ENCODE results near the gene SPATA6. TPM values are rescaled to one million over a fixed set of nuclear protein-coding genes. Genes with fewer than 3 reads are reported as not detected.

SPATA6 gene
- total RNA-seq, 1 donor from 2014 or later = 4.2 TPM

DNA sequence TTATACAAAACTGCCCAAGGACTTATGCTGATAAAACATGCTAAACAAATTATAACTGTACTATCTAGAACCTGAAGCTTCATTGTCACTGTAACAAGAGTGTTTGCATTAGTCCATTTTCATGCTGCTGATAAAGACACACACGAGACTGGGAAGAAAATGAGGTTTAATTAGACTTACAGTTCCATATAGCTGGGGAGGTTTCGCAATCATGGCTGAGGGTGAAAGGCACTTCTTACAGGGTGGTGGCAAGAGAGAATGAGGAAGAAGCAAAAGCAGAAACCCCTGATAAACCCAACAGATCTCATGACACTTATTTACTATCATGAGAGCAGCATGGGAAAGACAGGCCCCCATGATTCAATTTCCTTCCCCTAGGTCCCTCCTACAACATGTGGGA is 100.4 kb downstream of the SPATA6 start:
- DNase-seq (ENCODE audit: low spot score in 2 of 2) = no peak
- Histone ChIP-seq H3K36me3 (peaks cover 0 to 24% of the 10 kb centered on the region in 2 donors), H3K27me3 (no peaks in the 10 kb centered on the region), H3K9me3 (peaks cover 5 to 21% of the 10 kb centered on the region in 2 donors), H3K4me1 (no peaks in the 10 kb centered on the region), H3K27ac (no peak overlapping the region), H3K4me3 (no peak overlapping the region)
- no peak for TF ChIP-seq CTCF (IDR thresholded peaks at IDR 0.05)
- intact Hi-C loops (cut with DNase I) = no loop called here

DNA sequence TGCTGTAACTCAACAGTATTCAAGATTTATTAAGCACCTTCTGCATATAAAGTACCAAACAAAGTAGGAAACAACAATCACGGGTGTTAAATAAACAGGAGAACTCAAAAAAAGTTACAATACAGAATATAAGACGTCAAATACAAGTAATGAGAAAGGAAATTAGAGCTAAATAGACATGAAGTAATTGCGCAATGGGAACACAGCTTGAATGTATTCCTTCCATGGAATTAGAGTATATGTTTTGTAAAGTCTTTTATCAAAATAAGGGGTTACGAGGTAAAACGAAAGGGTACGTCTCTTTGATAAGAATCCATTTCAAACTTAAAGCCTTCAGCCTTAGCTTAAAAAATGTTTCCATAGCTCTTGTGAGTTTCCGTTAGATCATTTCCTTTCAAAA is 109.1 kb downstream of the SPATA6 start:
- intact Hi-C loops (cut with DNase I) = no loop called here
- H3K27me3 ChIP-seq = no peaks in the 10 kb centered on the region
- no peak for DNase-seq (ENCODE audit: low spot score in 2 of 2)
- H3K27ac ChIP-seq = no peak overlapping the region
- H3K4me3 ChIP-seq = no peak overlapping the region
- no peaks in the 10 kb centered on the region for H3K9me3 ChIP-seq
- H3K36me3 ChIP-seq = no peaks in the 10 kb centered on the region
- no peak for TF ChIP-seq CTCF (IDR thresholded peaks at IDR 0.05)
- no peaks in the 10 kb centered on the region for H3K4me1 ChIP-seq

DNA sequence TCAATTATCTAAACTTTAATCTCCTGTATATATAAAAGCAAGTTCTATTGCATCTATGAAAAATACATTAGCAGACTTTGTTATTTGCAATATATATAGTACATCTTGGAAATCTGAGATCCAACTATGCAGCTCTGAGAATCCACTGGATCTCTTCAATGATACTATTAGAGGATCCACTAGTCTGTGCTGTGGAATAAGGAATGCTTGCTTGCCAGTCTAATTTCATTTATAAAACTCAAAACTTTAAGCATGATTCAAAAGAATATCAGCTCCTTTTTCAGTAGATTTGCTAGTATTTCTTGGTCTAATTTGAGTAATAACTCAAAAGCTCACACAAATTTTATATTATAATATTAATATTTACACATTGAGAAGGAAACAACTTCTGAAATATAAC is 115.1 kb downstream of the SPATA6 start:
- Histone ChIP-seq H3K9me3 (no peaks in the 10 kb centered on the region), H3K4me3 (no peak overlapping the region), H3K27ac (no peak overlapping the region), H3K36me3 (no peaks in the 10 kb centered on the region), H3K4me1 (no peaks in the 10 kb centered on the region), H3K27me3 (no peaks in the 10 kb centered on the region)
- DNase-seq (ENCODE audit: low spot score in 2 of 2) = no peak
- intact Hi-C loops (cut with DNase I) = loop anchor here (5.0 kb wide), 1 partner anchor 140 kb away; no protein-coding TSS in a partner anchor
- TF ChIP-seq CTCF (IDR thresholded peaks at IDR 0.05) = peak in 1 of 3 experiments; percentile 18

- intact Hi-C loops (cut with DNase I) = no loop called here
- no peak for TF ChIP-seq CTCF (IDR thresholded peaks at IDR 0.05)
- Histone ChIP-seq H3K4me1 (no peaks in the 10 kb centered on the region), H3K27ac (no peak overlapping the region), H3K36me3 (peaks cover 0 to 8% of the 10 kb centered on the region in 2 donors), H3K9me3 (peaks cover 12 to 36% of the 10 kb centered on the region in 2 donors), H3K4me3 (no peak overlapping the region), H3K27me3 (no peaks in the 10 kb centered on the region)
- DNase-seq (ENCODE audit: low spot score in 2 of 2) = no peak
These were observed 127.6 kb downstream of the SPATA6 start for GRCh38 chr1:48344373-48344772.

- peaks cover 0 to 10% of the 10 kb centered on the region in 2 donors for H3K36me3 ChIP-seq
- DNase-seq (ENCODE audit: low spot score in 2 of 2) = no peak
- intact Hi-C loops (cut with DNase I) = no loop called here
- no peak overlapping the region for H3K4me3 ChIP-seq
- no peaks in the 10 kb centered on the region for H3K27me3 ChIP-seq
- no peak overlapping the region for H3K27ac ChIP-seq
- TF ChIP-seq CTCF (IDR thresholded peaks at IDR 0.05) = no peak
- peaks cover 12 to 26% of the 10 kb centered on the region in 2 donors for H3K9me3 ChIP-seq
- no peaks in the 10 kb centered on the region for H3K4me1 ChIP-seq
These were observed 130.8 kb downstream of the SPATA6 start for GRCh38 chr1:48341221-48341620.

DNA sequence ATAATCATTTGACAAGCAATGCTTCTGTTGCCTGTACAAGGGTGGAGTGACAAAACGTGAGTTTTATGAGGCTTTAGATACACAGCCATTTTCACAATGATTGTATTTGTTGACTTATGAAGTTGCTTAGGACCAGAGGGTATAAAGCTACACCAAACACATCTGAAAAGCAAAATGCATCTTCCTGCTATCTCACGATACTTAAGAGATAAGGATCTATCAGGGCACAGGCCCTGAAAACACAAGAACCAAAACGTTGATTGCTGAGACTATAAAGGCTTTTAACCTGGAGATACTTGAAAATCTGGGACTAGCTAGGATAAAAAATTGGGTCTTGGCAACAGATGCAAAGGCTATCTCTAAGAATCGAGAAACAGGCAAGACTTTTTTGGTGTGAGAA is 133.7 kb downstream of the SPATA6 start:
- intact Hi-C loops (cut with DNase I) = no loop called here
- H3K27ac ChIP-seq = no peak overlapping the region
- H3K4me3 ChIP-seq = no peak overlapping the region
- no peak for DNase-seq (ENCODE audit: low spot score in 2 of 2)
- TF ChIP-seq CTCF (IDR thresholded peaks at IDR 0.05) = no peak
- peaks cover 0 to 16% of the 10 kb centered on the region in 2 donors for H3K36me3 ChIP-seq
- H3K27me3 ChIP-seq = no peaks in the 10 kb centered on the region
- H3K9me3 ChIP-seq = no peaks in the 10 kb centered on the region
- H3K4me1 ChIP-seq = no peaks in the 10 kb centered on the region

Measured in ascending aorta (tissue), 2 donors.